OCI-LY1 (cell line): ENCODE measurements around the gene HS3ST4.

ENCODE experiments used
- EZH2 ChIP-seq: fragments of 200-600 bp; sonication (generic), shearing (Covaris generic); IDR thresholded peaks from 2 replicates; pipeline ENCODE4 v1.8.0; 2017; ENCODE audit warnings: borderline replicate concordance, mixed run types, mild to moderate bottlenecking, antibody characterized with exemption, low read length, moderate library complexity, mixed read lengths
- TF ChIP-seq, protein P1 (sequence below): fragments of 200-600 bp; sonication (generic), shearing (Covaris generic); IDR thresholded peaks from 2 replicates; pipeline ENCODE4 v1.5.1; 2017; ENCODE audit warnings: mild to moderate bottlenecking, antibody characterized with exemption, low read length, moderate library complexity, mixed read lengths

DNA sequence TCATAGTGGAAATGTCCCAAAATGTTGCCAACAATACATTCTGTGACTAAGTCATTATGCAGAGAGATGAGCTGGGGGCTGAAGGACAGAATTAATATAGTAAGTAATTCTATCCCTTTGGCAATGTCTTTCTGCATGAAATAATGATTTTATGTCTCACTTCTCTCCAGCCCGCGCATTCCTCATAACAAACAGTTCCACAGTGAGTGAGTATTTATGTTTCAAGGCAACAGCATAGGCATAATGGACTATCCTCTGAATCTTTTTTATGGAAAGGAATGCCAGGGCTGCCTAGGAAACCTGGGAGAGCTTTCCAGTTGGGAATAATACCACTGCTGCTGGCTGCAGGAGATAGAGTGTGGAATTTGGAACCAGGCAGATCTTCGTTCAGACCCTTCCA lies 477.7 kb downstream of the HS3ST4 start:
- TF ChIP-seq, protein P1, sequence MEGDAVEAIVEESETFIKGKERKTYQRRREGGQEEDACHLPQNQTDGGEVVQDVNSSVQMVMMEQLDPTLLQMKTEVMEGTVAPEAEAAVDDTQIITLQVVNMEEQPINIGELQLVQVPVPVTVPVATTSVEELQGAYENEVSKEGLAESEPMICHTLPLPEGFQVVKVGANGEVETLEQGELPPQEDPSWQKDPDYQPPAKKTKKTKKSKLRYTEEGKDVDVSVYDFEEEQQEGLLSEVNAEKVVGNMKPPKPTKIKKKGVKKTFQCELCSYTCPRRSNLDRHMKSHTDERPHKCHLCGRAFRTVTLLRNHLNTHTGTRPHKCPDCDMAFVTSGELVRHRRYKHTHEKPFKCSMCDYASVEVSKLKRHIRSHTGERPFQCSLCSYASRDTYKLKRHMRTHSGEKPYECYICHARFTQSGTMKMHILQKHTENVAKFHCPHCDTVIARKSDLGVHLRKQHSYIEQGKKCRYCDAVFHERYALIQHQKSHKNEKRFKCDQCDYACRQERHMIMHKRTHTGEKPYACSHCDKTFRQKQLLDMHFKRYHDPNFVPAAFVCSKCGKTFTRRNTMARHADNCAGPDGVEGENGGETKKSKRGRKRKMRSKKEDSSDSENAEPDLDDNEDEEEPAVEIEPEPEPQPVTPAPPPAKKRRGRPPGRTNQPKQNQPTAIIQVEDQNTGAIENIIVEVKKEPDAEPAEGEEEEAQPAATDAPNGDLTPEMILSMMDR: no peak
- no peak for TF ChIP-seq EZH2
